HCT116 (cell line): ENCODE results near the gene CDC14B.

Experiments used
- CEBPB ChIP-seq: IDR thresholded peaks from 2 replicates; pipeline ENCODE4 v1.6.1; 2012; ENCODE audit warnings: low read depth
- CTCF ChIP-seq, 3 experiments: fragments of 200-600 bp in 1 of 3; sonication (generic) in 1 of 3; IDR thresholded peaks in 2 of 3; conservative IDR thresholded peaks in 1 of 3; 2 replicates each; pipeline ENCODE4 v1.5.1; 2012 to 2017; ENCODE audit warnings: low read depth in 2 of 3, low read length in 2 of 3, antibody characterized with exemption in 1 of 3, borderline replicate concordance in 1 of 3, control low read depth in 1 of 3, mild to moderate bottlenecking in 1 of 3, mixed read lengths in 1 of 3, mixed run types in 1 of 3, moderate library complexity in 1 of 3; ENCODE audit not compliant: insufficient read depth in 1 of 3
- FOSL1 ChIP-seq: IDR thresholded peaks from 2 replicates; pipeline ENCODE4 v1.6.1; 2012; ENCODE audit warnings: low read depth
- SP1 ChIP-seq: IDR thresholded peaks from 2 replicates; pipeline ENCODE4 v1.6.1; 2012; ENCODE audit warnings: low read depth

DNA sequence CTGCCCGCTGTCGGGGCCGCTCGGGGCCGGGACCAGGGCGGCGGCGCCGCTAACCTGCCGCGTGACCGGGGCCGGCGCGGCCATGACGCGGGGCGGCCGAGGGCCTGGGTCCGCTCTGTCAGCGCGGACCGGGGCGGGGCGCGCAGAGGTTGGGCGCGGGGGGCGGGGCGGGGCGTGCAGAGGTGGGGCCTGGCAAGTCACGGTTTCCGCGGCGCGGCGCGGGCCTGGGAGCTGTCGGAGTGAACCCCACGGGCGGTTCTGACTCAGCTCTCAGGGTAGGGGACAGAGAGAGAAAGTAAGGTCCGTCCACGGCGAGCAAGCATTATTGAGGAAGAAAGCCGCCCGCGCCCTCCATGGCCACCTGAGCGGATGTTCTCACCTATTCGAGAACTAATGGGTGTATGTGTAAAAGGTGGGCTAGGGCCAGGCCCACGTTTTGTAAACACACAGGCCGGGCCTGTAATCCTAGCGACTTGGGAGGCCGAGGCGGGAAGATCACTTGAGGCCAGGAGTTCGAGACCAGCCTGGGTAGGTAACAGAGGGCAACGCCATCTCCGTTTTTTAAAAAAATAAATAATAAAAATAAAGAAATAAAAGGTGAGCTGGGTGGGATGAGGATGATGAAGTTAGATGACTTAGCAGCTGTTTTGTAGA lies 35.7 kb upstream of the CDC14B start, which contains the start of gene PRXL2C:
- TF ChIP-seq CTCF (IDR thresholded peaks at IDR 0.05 in 2 of 3, conservative IDR thresholded peaks at IDR 0.05 in 1 of 3; ENCODE audit: borderline replicate concordance in 1 of 3, insufficient read depth in 1 of 3, low read depth in 2 of 3, low read length in 2 of 3) (no peak), CEBPB (no peak), SP1 (no peak), FOSL1 (no peak)
